GM18951 (cell line): ENCODE data around the gene TFG.

Source experiments
- POLR2A ChIP-seq: IDR thresholded peaks from 4 replicates; pipeline ENCODE4 v1.6.1; 2011; ENCODE audit warnings: mild to moderate bottlenecking; ENCODE audit not compliant: insufficient read length, insufficient read depth; ENCODE audit errors: extremely low read depth
- in situ Hi-C: fragments of 300-500 bp; cut with MboI; formaldehyde crosslinking; loops from one replicate; pipeline ENCODE4 v1.12.0; 2022; ENCODE audit warnings: low sequenced_read_pairs, mixed read lengths, inconsistent platforms; ENCODE audit not compliant: unreplicated experiment

TFG gene

GRCh38 chr3:100697172-100697571 is 12.1 kb upstream of the TFG start:
- in situ Hi-C loops: no loop called here
- no peak for TF ChIP-seq POLR2A

- TF ChIP-seq POLR2A: no peak
- in situ Hi-C loops: no loop called here
These were observed 11.5 kb upstream of the TFG start for GRCh38 chr3:100697723-100698285.

- in situ Hi-C loops: no loop called here
- TF ChIP-seq POLR2A: no peak
These were observed 10.6 kb upstream of the TFG start for GRCh38 chr3:100698736-100699135.

GRCh38 chr3:100700708-100701107 is 8.6 kb upstream of the TFG start:
- in situ Hi-C loops: no loop called here
- no peak for TF ChIP-seq POLR2A

- in situ Hi-C loops: no loop called here
- TF ChIP-seq POLR2A: no peak
These were observed 7.0 kb upstream of the TFG start for GRCh38 chr3:100702082-100702979.

- in situ Hi-C loops: no loop called here
- TF ChIP-seq POLR2A: no peak
These were observed 6.3 kb upstream of the TFG start for GRCh38 chr3:100702980-100703345.

- in situ Hi-C loops: no loop called here
- no peak for TF ChIP-seq POLR2A
These were observed 5.4 kb upstream of the TFG start for GRCh38 chr3:100703865-100704264.

GRCh38 chr3:100706365-100706764 is 2.9 kb upstream of the TFG start:
- no peak for TF ChIP-seq POLR2A
- in situ Hi-C loops: no loop called here

GRCh38 chr3:100708644-100708988 is 678 bp upstream of the TFG start:
- TF ChIP-seq POLR2A: no peak
- in situ Hi-C loops: no loop called here

GRCh38 chr3:100709842-100710260 is 557 bp downstream of the TFG start:
- in situ Hi-C loops: no loop called here
- TF ChIP-seq POLR2A: no peak

- in situ Hi-C loops: no loop called here
- no peak for TF ChIP-seq POLR2A
These were observed 1.1 kb downstream of the TFG start for GRCh38 chr3:100710261-100710968.

- in situ Hi-C loops: no loop called here
These were observed 5.9 kb downstream of the TFG start for GRCh38 chr3:100715176-100715575.

GRCh38 chr3:100717063-100717462 is 7.8 kb downstream of the TFG start:
- TF ChIP-seq POLR2A: no peak
- in situ Hi-C loops: no loop called here

More at GRCh38 chr3:100715176-100715575, 5.9 kb downstream of the TFG start:
- no peak for TF ChIP-seq POLR2A
